HUES64 (cell line): ENCODE measurements around the gene ALKBH2.

Experiments
- H3K27ac ChIP-seq: 2 replicates; pipeline ENCODE4 v1.7.0; 2013; ENCODE audit warnings: low read depth, low read length, inconsistent platforms
- H3K27me3 ChIP-seq: 2 replicates; pipeline ENCODE4 v1.6.1; 2013; ENCODE audit warnings: mild to moderate bottlenecking, low read length; ENCODE audit not compliant: insufficient read depth
- H3K36me3 ChIP-seq: 2 replicates; pipeline ENCODE4 v1.6.1; 2013; ENCODE audit warnings: mild to moderate bottlenecking, low read length; ENCODE audit not compliant: insufficient read depth
- H3K4me1 ChIP-seq: 2 replicates; pipeline ENCODE4 v1.6.1; 2013; ENCODE audit warnings: mild to moderate bottlenecking, low read length, moderate library complexity; ENCODE audit not compliant: insufficient read depth
- H3K4me3 ChIP-seq: 2 replicates; pipeline ENCODE4 v1.5.1; 2013; ENCODE audit warnings: mild to moderate bottlenecking, low read length, moderate library complexity
- H3K9ac ChIP-seq: 2 replicates; pipeline ENCODE4 v1.6.1; 2013; ENCODE audit warnings: mild to moderate bottlenecking, low read depth, low read length
- H3K9me3 ChIP-seq: 2 replicates; pipeline ENCODE4 v1.6.1; 2013; ENCODE audit warnings: low read depth, low read length; ENCODE audit not compliant: insufficient read depth
- WGBS: fragments of 150-250, 120-280 bp; methylation state at CpG from one replicate; pipeline ENCODE4 v1.1.7; 2013; ENCODE audit warnings: missing lambda C conversion rate; 5-methylcytosine and 5-hydroxymethylcytosine counted together

The ALKBH2 gene

DNA sequence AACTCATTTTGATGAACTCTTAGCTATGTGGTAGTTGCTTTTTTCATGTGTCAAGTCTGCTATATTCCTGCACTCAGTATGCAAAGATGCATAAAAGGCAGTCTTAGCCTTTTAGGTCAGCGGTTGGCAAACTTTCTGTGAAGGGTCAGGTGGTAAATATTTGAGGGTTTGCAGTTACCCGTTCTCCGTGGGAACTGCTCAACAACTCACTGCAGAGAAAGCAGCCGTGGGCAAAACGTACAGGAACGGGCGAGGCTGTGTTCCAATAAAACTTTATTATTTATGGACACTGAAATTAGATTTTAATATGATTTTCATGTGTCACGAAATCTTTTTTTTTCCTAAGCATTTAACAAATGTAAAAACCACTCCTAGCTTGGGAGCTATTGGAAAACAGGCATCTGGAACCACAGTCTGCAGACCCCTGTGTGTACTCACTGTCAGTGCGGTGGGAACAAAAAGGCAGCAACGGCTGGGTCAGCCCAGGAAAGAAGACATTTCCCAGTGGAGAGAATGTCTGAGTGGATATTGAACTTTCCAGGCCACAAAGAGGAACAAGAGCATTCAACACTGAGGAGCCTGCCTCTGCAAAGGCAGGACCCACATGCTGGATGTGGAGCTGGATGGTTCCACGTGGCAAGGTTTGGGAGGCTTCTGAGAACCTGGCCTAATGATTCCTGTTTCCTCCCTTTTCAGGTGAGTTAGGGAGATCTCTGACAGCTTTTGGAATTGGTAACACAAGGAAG, 19.6 kb upstream of the ALKBH2 start:
- Histone ChIP-seq H3K9me3 (no peaks in the 10 kb centered on the region), H3K36me3 (peaks cover 26% of the 10 kb centered on the region), H3K4me1 (peaks cover 18% of the 10 kb centered on the region), H3K27me3 (no peaks in the 10 kb centered on the region), H3K9ac (no peak overlapping the region), H3K27ac (no peak overlapping the region), H3K4me3 (no peak overlapping the region)
- 95% methylated on average over 10 of the region's 11 CpGs for WGBS

DNA sequence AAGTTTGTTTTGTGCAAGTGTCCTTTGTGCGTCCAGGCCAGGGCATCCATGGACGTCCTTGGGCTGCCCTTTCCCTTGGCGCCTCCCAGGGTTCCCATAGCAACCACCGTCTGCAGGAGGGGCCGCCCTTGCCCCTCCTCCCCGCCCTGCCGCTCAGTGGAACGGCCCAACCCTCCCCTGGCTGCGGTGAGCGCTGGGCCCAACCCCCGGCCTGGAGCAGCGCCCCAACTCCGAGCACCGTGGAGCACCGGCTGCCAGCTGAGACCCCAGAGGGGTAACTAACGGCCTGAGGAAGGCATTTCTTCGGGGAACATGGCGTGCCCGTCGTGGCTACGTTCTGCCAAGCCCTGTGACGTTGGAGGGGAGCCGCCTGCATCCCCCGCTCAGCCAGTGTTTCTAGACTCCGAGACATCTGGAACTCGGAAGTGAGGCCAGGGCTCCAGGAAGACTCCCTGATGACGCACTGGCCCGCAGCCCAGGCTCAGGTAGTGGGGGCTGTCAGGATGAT, 17.8 kb upstream of the ALKBH2 start:
- Histone ChIP-seq H3K4me1 (peaks cover 16% of the 10 kb centered on the region), H3K4me3 (peak overlapping the region; percentile 61), H3K36me3 (peaks cover 43% of the 10 kb centered on the region), H3K9ac (peak overlapping the region; percentile 54), H3K9me3 (no peaks in the 10 kb centered on the region), H3K27ac (peak overlapping the region; percentile 65), H3K27me3 (no peaks in the 10 kb centered on the region)
- WGBS: 18% methylated on average over 28 of the region's 28 CpGs

- no peak overlapping the region for H3K27ac ChIP-seq
Observed at GRCh38 chr12:109109746-109110350, 16.6 kb upstream of the ALKBH2 start.

DNA sequence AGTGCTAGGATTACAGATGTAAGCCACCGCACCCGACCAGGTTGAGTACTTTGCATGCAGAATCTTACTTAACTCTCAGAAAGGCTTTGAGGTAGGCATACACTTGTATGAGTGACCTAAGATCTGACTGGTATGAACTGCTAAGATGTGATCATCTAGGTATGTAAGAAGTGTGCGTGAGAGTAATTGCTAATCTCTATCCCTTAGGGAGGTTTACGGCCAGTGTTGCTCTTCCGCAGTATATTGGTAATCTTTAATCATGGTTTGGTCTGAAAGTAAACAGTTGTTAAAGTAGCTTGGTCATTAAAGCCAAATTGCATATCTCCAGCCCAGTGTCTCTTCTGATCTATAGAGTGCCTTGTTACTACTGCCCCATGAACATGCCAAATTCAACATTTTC, 11.9 kb upstream of the ALKBH2 start:
- H3K36me3 ChIP-seq: peaks cover 93% of the 10 kb centered on the region
- 97% methylated on average over 5 of the region's 5 CpGs for WGBS
- no peak overlapping the region for H3K9ac ChIP-seq
- no peak overlapping the region for H3K27ac ChIP-seq
- H3K4me1 ChIP-seq: peaks cover under 1% of the 10 kb centered on the region; the same call in 1 of the 2 replicates
- no peaks in the 10 kb centered on the region for H3K27me3 ChIP-seq
- H3K9me3 ChIP-seq: no peaks in the 10 kb centered on the region
- no peak overlapping the region for H3K4me3 ChIP-seq

More at GRCh38 chr12:109109746-109110350, 16.6 kb upstream of the ALKBH2 start:
- Histone ChIP-seq H3K9me3 (no peaks in the 10 kb centered on the region), H3K27me3 (no peaks in the 10 kb centered on the region), H3K36me3 (peaks cover 55% of the 10 kb centered on the region), H3K9ac (no peak overlapping the region), H3K4me3 (no peak overlapping the region), H3K4me1 (peaks cover 7% of the 10 kb centered on the region)
- 91% methylated on average over 6 of the region's 6 CpGs for WGBS

GRCh38 chr12:109102491-109102890, 9.2 kb upstream of the ALKBH2 start:
- no peak overlapping the region for H3K27ac ChIP-seq
- no peak overlapping the region for H3K9ac ChIP-seq
- 0 out of 2 replicates have a peak, but pooled peaks cover 7% of the 10 kb centered on the region for H3K4me1 ChIP-seq
- H3K27me3 ChIP-seq: no peaks in the 10 kb centered on the region
- no peak overlapping the region for H3K4me3 ChIP-seq
- 96% methylated on average over 3 of the region's 3 CpGs for WGBS
- no peaks in the 10 kb centered on the region for H3K9me3 ChIP-seq
- H3K36me3 ChIP-seq: peaks cover 87% of the 10 kb centered on the region

DNA sequence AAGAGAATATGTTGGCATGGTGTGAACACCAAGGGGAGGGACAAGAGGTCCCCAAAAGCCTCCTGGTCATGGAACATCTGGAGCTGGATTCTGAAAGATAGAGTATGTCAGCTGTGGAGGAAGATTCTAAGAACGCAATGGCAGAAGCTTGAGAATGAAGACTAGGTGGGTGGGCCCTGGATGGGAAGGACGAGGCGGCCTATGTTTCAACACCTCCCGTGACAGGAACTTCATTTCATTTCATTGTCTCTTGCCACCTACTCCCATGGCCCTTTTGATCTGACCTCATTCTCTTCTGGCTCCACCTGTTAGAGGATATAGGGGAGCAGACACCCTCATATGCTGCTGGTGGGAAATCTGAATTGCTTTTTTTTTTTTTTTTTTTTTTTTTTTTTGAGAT, 7.5 kb upstream of the ALKBH2 start:
- 92% methylated on average over 4 of the region's 4 CpGs for WGBS
- Histone ChIP-seq H3K9me3 (no peaks in the 10 kb centered on the region), H3K9ac (no peak overlapping the region), H3K27me3 (no peaks in the 10 kb centered on the region), H3K4me1 (0 out of 2 replicates have a peak, but pooled peaks cover 7% of the 10 kb centered on the region), H3K4me3 (no peak overlapping the region), H3K36me3 (peaks cover 71% of the 10 kb centered on the region), H3K27ac (no peak overlapping the region)

GRCh38 chr12:109099431-109100020, 6.3 kb upstream of the ALKBH2 start:
- Histone ChIP-seq H3K27ac (no peak overlapping the region), H3K9me3 (no peaks in the 10 kb centered on the region), H3K4me1 (0 out of 2 replicates have a peak, but pooled peaks cover 7% of the 10 kb centered on the region), H3K36me3 (peaks cover 59% of the 10 kb centered on the region), H3K27me3 (no peaks in the 10 kb centered on the region), H3K9ac (no peak overlapping the region), H3K4me3 (peak overlapping the region; percentile 86)
- 94% methylated on average over 12 of the region's 12 CpGs for WGBS

DNA sequence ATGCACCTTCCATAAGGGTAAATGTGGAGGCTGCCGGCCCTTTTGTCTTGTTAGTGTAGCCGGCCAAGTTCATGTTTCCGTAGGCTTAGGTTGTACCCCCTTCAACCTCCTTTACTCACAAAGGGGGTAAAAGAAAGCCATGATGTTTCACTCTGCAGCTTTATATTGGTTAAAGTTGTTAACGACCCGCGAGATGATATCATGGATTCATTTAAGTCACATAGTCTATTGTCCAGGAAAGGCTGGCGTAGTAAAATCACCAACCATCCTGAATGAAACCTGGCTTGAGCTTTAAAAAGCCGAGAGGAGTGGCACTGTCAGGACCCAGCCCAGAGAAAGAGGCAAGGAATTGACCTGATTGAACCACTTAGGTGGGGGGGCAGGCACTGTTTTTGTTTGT, 5.4 kb upstream of the ALKBH2 start:
- H3K9me3 ChIP-seq: no peaks in the 10 kb centered on the region
- H3K27ac ChIP-seq: peak overlapping the region; percentile 72
- peak overlapping the region; percentile 86 for H3K4me3 ChIP-seq
- WGBS: 32% methylated on average over 6 of the region's 8 CpGs
- peak overlapping the region; percentile 87 for H3K9ac ChIP-seq
- H3K36me3 ChIP-seq: peaks cover 51% of the 10 kb centered on the region
- H3K4me1 ChIP-seq: 0 out of 2 replicates have a peak, but pooled peaks cover 7% of the 10 kb centered on the region
- no peaks in the 10 kb centered on the region for H3K27me3 ChIP-seq

- H3K9me3 ChIP-seq: no peaks in the 10 kb centered on the region
- H3K4me3 ChIP-seq: peak overlapping the region; percentile 86
- peaks cover 46% of the 10 kb centered on the region for H3K36me3 ChIP-seq
- 0 out of 2 replicates have a peak, but pooled peaks cover 7% of the 10 kb centered on the region for H3K4me1 ChIP-seq
- peak overlapping the region; percentile 72 for H3K27ac ChIP-seq
- H3K27me3 ChIP-seq: peaks cover under 1% of the 10 kb centered on the region
- WGBS: under 1% methylated on average over 32 of the region's 32 CpGs
- H3K9ac ChIP-seq: peak overlapping the region; percentile 87
Observed at GRCh38 chr12:109098183-109098604, 4.9 kb upstream of the ALKBH2 start.

DNA sequence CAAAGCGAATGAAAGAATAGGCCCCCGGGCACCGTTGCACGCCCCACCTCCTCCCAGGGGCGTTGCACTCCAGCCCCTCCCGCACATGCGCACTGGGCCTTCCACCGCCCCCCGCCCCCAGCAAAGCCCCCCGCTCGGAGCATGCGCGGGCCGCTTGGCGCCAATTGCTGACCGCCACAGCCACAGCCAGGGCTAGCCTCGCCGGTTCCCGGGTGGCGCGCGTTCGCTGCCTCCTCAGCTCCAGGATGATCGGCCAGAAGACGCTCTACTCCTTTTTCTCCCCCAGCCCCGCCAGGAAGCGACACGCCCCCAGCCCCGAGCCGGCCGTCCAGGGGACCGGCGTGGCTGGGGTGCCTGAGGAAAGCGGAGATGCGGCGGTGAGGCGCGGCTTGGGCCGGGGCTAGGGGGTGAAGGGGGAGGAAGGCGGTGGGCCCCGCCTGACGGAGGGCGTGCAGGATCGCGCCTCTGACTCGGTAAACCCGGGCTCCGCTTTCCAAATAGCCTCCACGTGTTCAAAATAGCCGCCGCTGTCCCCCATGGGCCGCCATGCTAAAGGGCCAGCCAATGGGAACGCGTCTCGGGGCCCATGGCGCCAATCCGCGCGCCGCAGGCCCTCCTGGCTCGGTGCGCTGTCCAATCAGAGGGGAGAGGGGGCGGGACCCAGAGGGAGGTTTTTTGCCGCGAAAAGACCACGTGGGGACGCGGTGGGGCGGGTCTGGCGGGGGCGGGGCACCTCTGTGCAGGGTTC, 4.3 kb upstream of the ALKBH2 start, which contains the start of gene UNG:
Gene UNG (plus strand): TSS at position 163 of the 748 bp plus-strand sequence. CDS start 83 bp downstream, at position 246.
- Histone ChIP-seq H3K27ac (peak within 1 kb of the TSS; percentile 90), H3K9me3 (no peaks in the 10 kb centered on the region), H3K4me1 (0 out of 2 replicates have a peak, but pooled peaks cover 10% of the 10 kb centered on the region), H3K27me3 (peaks cover 5% of the 10 kb centered on the region), H3K9ac (peak within 1 kb of the TSS; percentile 93), H3K4me3 (peak within 1 kb of the TSS; percentile 86), H3K36me3 (peaks cover 41% of the 10 kb centered on the region)
- under 1% methylated on average over 71 of the region's 71 CpGs for WGBS
